Central memory CD8-positive, alpha-beta T cell (primary cell): ENCODE data around the gene TRRAP.

Source experiments
- ATAC-seq: fragments of 150-1000 bp; cut with Tn5 transposase; replicated peaks from 2 replicates; pipeline ENCODE4 v1.10.0; 2022; ENCODE audit warnings: mild to moderate bottlenecking, moderate FRiP score, moderate number of reproducible peaks; ENCODE audit not compliant: poor library complexity, severe bottlenecking; ENCODE audit errors: extremely low read depth
- DNase-seq, 2 donors: peaks; one replicate each; pipeline ENCODE4 v3.0.0; 2021; ENCODE audit warnings: low spot score in 2 of 2
- H3K27ac Mint-ChIP-seq: one replicate; pipeline ENCODE4 v1.8.0; 2022; ENCODE audit warnings: low read depth, mild to moderate bottlenecking, moderate library complexity, mixed read lengths
- H3K27me3 Mint-ChIP-seq: one replicate; pipeline ENCODE4 v1.8.0; 2022; ENCODE audit warnings: mixed read lengths
- H3K36me3 Mint-ChIP-seq: one replicate; pipeline ENCODE4 v1.8.0; 2022; ENCODE audit warnings: mild to moderate bottlenecking, moderate library complexity, mixed read lengths; ENCODE audit not compliant: insufficient read depth
- H3K4me1 Mint-ChIP-seq: one replicate; pipeline ENCODE4 v1.8.0; 2022; ENCODE audit warnings: mixed read lengths
- H3K4me3 Mint-ChIP-seq: one replicate; pipeline ENCODE4 v1.8.0; 2022; ENCODE audit warnings: mild to moderate bottlenecking, moderate library complexity, mixed read lengths
- H3K9me3 Mint-ChIP-seq: one replicate; pipeline ENCODE4 v1.8.0; 2022; ENCODE audit warnings: mixed read lengths

TRRAP gene

DNA sequence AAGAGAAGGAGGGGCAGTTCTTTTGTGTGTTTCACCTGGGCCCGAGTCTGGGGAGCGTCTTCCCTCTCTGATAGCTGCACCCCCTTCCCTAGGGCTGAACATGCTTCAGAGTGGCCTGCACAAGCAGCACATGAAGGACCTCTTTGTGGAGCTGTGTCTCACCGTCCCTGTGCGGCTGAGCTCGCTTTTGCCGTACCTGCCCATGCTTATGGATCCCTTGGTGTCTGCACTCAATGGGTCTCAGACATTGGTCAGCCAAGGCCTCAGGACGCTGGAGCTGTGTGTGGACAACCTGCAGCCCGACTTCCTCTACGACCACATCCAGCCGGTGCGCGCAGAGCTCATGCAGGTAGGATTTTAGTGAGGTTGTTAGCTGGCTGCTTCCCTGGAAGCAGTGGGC, 39.0 kb downstream of the TRRAP start:
- Mint-ChIP-seq H3K4me1 (no peaks in the 10 kb centered on the region), H3K9me3 (no peaks in the 10 kb centered on the region), H3K4me3 (no peak overlapping the region), H3K27ac (no peak overlapping the region), H3K27me3 (no peaks in the 10 kb centered on the region), H3K36me3 (peaks cover 72% of the 10 kb centered on the region)
- DNase-seq (no peak), ATAC-seq (no peak)

DNA sequence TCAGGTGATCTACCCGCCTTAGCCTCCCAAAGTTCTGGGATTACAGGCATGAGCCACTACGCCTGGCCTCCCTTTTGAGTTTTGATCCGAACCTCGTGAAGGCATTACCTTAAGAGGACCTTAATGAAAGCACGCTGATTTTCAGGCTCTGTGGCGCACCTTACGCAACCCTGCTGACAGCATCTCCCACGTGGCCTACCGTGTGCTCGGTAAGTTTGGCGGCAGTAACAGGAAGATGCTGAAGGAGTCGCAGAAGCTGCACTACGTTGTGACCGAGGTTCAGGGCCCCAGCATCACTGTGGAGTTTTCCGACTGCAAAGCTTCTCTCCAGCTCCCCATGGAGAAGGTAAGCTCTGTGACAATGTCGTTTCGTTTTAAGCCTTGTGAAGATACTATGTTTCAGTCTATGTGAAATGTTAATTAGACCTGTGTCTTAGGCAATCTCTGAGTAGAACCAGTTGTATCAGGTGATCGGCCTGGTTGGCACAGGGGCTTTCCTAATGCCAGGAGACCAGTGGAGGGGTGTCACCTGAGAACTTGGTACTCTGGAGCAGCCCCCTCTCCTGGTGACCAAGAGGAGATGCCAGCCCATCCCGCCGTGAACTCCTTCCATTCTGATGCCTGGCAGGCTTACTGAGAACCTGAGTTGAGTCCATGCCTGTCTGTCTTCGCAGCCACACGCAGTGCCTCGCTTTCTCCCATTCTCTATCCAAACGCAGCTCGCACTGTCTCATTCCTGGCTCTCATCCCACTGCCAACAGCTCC, 43.5 kb downstream of the TRRAP start:
- H3K36me3 Mint-ChIP-seq: peaks cover 69% of the 10 kb centered on the region

DNA sequence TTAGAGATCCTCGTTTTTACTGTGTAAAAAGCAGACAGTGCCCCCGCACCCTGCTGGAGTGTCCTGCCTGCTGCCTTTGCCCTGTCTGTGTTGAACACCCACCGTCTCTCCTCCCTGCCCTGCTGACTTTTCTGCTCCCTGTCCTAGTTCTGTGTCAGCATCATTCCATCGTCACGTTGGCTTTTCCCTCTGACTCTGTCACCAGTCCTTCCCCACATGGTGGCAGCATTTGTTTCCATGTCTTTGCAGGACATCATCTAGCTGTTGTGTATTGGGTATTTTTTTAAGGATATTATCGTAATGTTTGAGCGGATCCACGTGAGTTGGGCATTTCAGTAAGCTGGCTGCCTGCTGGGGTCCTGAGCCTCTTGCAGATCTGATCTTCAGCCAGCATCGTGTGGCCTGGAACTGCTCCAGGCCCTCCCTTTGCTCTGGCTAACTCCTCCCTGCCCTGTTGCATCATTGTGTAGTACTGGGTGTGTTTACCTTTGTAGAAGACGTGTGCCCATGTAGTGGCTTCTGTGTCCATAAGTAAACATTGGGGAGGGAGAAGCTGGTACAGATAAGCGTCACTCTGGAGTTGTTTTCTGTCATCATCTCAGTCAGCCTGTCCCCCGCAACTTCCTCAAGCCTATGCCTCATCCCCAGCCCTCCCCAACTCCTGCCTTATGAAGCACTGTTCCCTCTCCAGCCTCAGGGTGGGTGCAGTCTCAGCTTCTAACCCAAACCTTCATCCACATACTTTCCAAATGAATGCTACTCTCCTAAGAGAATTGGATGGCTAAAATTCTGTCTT, 44.3 kb downstream of the TRRAP start:
- no peaks in the 10 kb centered on the region for H3K9me3 Mint-ChIP-seq
- H3K36me3 Mint-ChIP-seq: peaks cover 72% of the 10 kb centered on the region
- ATAC-seq (no peak), DNase-seq (no peak)
- H3K4me3 Mint-ChIP-seq: no peak overlapping the region
- H3K27me3 Mint-ChIP-seq: no peaks in the 10 kb centered on the region
- H3K27ac Mint-ChIP-seq: no peak overlapping the region
- H3K4me1 Mint-ChIP-seq: peaks cover 7% of the 10 kb centered on the region

More for the DNA sequence above, 43.5 kb downstream of the TRRAP start:
- no peak overlapping the region for H3K27ac Mint-ChIP-seq
- no peaks in the 10 kb centered on the region for H3K27me3 Mint-ChIP-seq
- no peak for DNase-seq
- no peak overlapping the region for H3K4me3 Mint-ChIP-seq
- no peaks in the 10 kb centered on the region for H3K9me3 Mint-ChIP-seq
- peaks cover 5% of the 10 kb centered on the region for H3K4me1 Mint-ChIP-seq
- ATAC-seq: no peak

DNA sequence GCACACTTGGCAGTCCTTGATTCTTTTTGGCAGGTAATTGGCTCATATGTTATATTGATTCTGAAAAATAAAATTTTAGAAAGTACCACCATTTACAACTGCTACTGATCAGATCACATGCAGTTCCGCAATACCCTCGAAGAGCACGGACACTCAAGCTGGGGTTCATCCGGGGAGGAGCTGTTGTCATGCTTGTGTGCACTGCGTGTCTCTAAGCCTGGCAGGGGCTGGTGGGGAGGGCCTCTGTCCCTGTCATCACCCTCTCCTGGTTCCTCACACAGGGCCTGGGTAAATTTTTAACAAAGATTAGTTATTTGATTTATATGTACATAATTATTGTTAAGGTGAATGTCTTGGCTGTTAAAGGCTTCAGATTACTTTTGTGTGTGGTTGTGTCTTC, 45.2 kb downstream of the TRRAP start:
- H3K9me3 Mint-ChIP-seq: no peaks in the 10 kb centered on the region
- DNase-seq (no peak), ATAC-seq (no peak)
- H3K36me3 Mint-ChIP-seq: peaks cover 72% of the 10 kb centered on the region
- no peak overlapping the region for H3K27ac Mint-ChIP-seq
- no peaks in the 10 kb centered on the region for H3K27me3 Mint-ChIP-seq
- H3K4me3 Mint-ChIP-seq: no peak overlapping the region
- peaks cover 10% of the 10 kb centered on the region for H3K4me1 Mint-ChIP-seq

DNA sequence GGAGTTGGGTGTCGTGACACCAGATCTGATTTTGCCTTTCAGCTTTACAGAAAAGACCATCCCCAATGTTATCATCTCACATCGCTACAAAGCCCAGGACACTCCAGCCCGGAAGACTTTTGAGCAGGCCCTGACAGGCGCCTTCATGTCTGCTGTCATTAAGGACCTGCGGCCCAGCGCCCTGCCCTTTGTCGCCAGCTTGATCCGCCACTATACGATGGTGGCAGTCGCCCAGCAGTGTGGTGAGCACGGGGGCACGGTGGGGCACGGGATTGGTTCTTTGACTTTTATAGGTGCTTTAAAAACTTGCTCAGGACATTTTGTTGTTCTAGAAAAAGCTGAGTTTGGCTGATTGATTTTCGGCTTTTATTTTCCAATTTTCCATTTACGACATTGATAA, 48.8 kb downstream of the TRRAP start:
- no peaks in the 10 kb centered on the region for H3K27me3 Mint-ChIP-seq
- no peak for DNase-seq
- peak overlapping the region; percentile 71 for H3K27ac Mint-ChIP-seq
- H3K9me3 Mint-ChIP-seq: no peaks in the 10 kb centered on the region
- H3K36me3 Mint-ChIP-seq: peaks cover 60% of the 10 kb centered on the region
- peaks cover 28% of the 10 kb centered on the region for H3K4me1 Mint-ChIP-seq
- ATAC-seq: no peak
- no peak overlapping the region for H3K4me3 Mint-ChIP-seq

DNA sequence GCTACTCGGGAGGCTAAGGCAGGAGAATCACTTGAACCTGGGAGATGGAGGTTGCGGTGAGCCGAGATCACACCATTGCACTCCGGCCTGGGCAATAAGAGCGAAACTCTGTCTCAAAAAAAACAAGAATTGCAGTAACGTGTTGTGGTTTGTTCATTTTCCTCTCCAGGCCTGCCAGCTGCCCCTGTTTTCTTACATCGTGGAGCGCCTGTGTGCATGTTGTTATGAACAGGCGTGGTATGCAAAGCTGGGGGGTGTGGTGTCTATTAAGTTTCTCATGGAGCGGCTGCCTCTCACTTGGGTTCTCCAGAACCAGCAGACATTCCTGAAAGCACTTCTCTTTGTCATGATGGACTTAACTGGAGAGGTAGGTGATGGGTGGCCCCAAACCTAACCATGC, 52.1 kb downstream of the TRRAP start:
- Mint-ChIP-seq H3K9me3 (no peaks in the 10 kb centered on the region), H3K27ac (peak overlapping the region; percentile 68), H3K4me1 (peaks cover 33% of the 10 kb centered on the region), H3K27me3 (no peaks in the 10 kb centered on the region), H3K36me3 (peaks cover 62% of the 10 kb centered on the region), H3K4me3 (peak overlapping the region; percentile 82)
- ATAC-seq (peak; percentile 25), DNase-seq (peak in 1 of 2 donors; percentile 14)

DNA sequence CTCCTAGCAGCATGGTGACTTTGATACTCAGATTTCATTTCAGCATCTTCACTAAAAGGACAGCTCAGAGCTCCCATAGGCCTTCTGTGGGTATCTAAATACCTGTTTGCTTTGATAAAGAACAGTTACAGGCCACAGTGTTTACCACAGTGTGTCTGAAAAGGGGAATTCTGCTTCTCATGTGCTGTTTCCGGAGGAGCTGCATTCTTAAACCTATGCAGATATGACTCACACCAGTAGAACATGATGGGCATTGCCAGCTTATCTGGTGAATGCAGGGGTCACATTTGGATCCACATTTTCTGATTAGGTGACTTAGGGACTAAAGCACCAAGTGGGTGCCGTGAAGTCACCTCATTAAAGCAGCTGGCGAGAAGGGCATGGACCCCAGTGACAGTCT, 52.6 kb downstream of the TRRAP start:
- Mint-ChIP-seq H3K4me3 (peak overlapping the region; percentile 82), H3K36me3 (peaks cover 62% of the 10 kb centered on the region), H3K27me3 (no peaks in the 10 kb centered on the region)

DNA sequence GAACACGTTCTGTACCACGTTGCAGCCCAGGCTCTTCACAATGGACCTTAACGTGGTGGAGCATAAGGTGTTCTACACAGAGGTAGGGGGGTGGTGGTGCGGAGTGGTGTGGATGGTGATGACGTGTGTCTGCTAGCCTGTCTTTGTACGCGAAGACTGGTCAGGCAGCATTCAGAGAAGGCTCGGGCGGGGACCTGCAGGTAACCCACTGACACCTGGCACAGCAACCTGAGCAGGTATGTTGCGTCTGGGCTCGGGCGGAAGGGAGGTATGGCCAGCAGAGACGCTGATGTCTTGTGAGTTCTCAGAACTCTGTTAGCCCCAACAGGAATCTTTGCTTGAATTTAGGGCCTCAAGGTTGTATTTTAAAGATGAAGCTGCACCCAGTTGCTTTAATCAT, 55.0 kb downstream of the TRRAP start:
- H3K27ac Mint-ChIP-seq: peak overlapping the region; percentile 19
- H3K4me3 Mint-ChIP-seq: no peak overlapping the region
- H3K9me3 Mint-ChIP-seq: no peaks in the 10 kb centered on the region
- H3K4me1 Mint-ChIP-seq: peaks cover 28% of the 10 kb centered on the region
- ATAC-seq (no peak), DNase-seq (no peak)
- H3K36me3 Mint-ChIP-seq: peaks cover 61% of the 10 kb centered on the region
- H3K27me3 Mint-ChIP-seq: no peaks in the 10 kb centered on the region

More for the DNA sequence above, 52.6 kb downstream of the TRRAP start:
- peaks cover 33% of the 10 kb centered on the region for H3K4me1 Mint-ChIP-seq
- ATAC-seq (peak; percentile 98), DNase-seq (peak in 1 of 2 donors; percentile 52)
- peak overlapping the region; percentile 68 for H3K27ac Mint-ChIP-seq
- H3K9me3 Mint-ChIP-seq: no peaks in the 10 kb centered on the region

DNA sequence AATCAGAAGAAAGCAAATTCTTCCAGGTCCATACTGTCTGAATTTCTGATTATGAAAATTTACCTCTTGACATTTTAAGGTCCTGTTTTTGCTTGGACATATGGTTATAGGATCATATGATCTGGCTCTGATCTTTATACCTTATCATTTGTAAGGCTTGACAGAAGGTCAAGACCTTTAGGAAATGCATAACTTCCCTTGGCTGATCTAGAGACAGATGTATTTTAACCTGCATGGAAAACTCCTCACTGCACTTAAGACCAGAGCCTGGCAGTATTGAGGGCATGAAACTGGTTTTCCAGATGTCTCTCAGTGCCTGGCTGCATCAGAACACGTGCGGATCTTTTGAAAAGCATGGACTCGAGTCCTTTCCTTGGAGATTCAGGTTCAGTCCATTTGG, 55.9 kb downstream of the TRRAP start:
- Mint-ChIP-seq H3K4me3 (no peak overlapping the region), H3K27ac (no peak overlapping the region), H3K9me3 (no peaks in the 10 kb centered on the region), H3K4me1 (peaks cover 28% of the 10 kb centered on the region), H3K27me3 (no peaks in the 10 kb centered on the region), H3K36me3 (peaks cover 63% of the 10 kb centered on the region)
- DNase-seq (no peak), ATAC-seq (no peak)

DNA sequence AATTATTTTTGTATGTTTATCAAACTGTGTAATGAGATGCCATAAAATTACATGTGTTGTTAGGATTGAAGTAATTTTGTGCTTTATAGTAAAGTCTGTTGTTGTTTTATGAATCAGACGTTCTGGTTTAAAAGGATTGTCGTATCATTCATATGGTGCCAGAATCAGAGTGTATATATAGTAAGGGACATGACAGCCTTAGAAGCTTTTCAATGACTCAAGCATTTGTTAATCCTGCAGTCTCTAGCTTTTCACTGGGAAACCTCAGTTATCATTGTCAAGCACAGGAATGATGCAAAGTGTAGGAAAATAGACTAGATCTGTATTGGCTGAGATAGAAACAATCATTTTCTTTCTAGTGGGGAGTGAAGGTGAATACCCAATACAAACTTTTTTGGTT, 57.5 kb downstream of the TRRAP start:
- ATAC-seq (no peak), DNase-seq (no peak)
- Mint-ChIP-seq H3K9me3 (no peaks in the 10 kb centered on the region), H3K27me3 (no peaks in the 10 kb centered on the region), H3K4me1 (peaks cover 17% of the 10 kb centered on the region), H3K27ac (no peak overlapping the region), H3K4me3 (no peak overlapping the region), H3K36me3 (peaks cover 63% of the 10 kb centered on the region)

DNA sequence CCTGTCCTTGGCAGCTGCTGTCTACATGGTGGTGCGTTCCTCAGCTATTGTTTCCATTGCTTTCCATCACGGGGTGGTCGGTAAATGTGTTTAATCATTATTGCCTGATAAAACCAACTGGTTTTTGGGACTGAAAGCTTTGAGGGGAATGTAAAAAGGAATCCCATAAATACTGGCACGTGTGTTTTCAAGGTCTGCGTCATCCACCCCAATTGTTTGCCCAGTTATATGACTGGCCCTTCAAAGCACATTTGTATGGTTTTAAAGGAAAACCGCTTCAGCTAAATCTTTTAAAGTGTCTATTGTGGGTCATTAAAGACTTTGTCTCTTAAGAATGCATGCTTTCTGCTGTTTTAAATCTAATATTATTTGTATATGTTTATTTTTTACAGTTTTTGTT, 65.0 kb downstream of the TRRAP start:
- Mint-ChIP-seq H3K27ac (no peak overlapping the region), H3K27me3 (no peaks in the 10 kb centered on the region), H3K4me3 (no peak overlapping the region), H3K9me3 (no peaks in the 10 kb centered on the region), H3K4me1 (peaks cover 6% of the 10 kb centered on the region), H3K36me3 (peaks cover 46% of the 10 kb centered on the region)
- DNase-seq: no peak
- no peak for ATAC-seq

DNA sequence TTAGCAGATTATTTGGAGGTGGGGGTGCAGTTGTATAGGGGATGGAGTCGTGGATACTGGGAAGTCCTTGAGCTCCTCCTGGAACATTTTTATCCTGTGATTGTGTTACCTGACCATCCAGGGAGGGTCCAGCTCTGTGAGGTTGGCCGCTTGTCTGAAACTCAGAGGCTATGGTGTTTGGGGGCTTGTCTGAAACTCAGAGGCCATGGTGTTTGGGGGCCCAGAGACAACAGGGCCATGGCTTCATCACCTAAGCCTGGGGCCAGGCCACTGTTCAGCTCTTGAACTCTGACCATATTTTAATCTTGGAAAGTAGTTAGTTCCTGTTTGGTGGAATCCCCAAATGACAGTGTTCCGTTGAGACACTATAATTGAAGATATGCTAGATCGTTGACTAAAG, 66.1 kb downstream of the TRRAP start:
- Mint-ChIP-seq H3K36me3 (peaks cover 50% of the 10 kb centered on the region), H3K27ac (no peak overlapping the region), H3K4me3 (no peak overlapping the region), H3K27me3 (no peaks in the 10 kb centered on the region), H3K4me1 (peaks cover 6% of the 10 kb centered on the region), H3K9me3 (no peaks in the 10 kb centered on the region)
- ATAC-seq: no peak
- DNase-seq: no peak

DNA sequence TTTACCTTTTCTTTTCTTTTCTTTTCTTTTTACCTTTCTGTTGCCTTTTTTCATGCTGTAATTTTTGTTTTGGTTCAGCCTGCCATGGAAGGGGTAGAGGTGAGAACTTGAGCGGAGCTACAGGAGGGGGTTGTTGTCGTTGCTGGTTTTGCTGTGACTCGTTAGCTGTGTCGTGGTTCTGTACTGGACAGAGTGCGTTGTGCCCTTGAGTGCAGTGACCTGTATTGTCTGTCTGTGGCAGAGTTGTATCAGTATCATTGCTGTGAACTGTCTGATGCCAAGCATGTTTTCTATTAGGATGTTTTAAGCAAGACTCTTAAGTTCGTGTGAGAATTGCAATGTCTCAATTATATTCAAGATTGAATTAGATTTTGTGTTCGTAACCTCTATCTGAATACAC, 67.5 kb downstream of the TRRAP start:
- DNase-seq (no peak), ATAC-seq (no peak)
- no peaks in the 10 kb centered on the region for H3K27me3 Mint-ChIP-seq
- H3K9me3 Mint-ChIP-seq: no peaks in the 10 kb centered on the region
- no peak overlapping the region for H3K27ac Mint-ChIP-seq
- H3K4me1 Mint-ChIP-seq: peaks cover 6% of the 10 kb centered on the region
- H3K36me3 Mint-ChIP-seq: peaks cover 53% of the 10 kb centered on the region
- H3K4me3 Mint-ChIP-seq: no peak overlapping the region
